IPS-20b (cell line): ENCODE data around the gene INPP5D.
"Not testable (repeated sequence)": the region's sequence is repeated elsewhere in the genome, so short reads cannot be mapped to it uniquely, and the experiment has no call there.

Experiments used
- H3K27ac ChIP-seq: one replicate; pipeline ENCODE4 v1.5.1; 2013; ENCODE audit warnings: low read length
- H3K27me3 ChIP-seq: 2 replicates; pipeline ENCODE4 v1.6.1; 2013; ENCODE audit warnings: mild to moderate bottlenecking, low read length, inconsistent platforms; ENCODE audit not compliant: insufficient read depth
- H3K36me3 ChIP-seq: 2 replicates; pipeline ENCODE4 v1.6.1; 2013; ENCODE audit warnings: low read depth, mild to moderate bottlenecking, inconsistent platforms, low read length, moderate library complexity; ENCODE audit not compliant: insufficient read depth
- H3K4me1 ChIP-seq: 2 replicates; pipeline ENCODE4 v1.6.1; 2013; ENCODE audit warnings: mild to moderate bottlenecking, control low read depth, inconsistent platforms, low read length, moderate library complexity; ENCODE audit not compliant: insufficient read depth
- H3K4me3 ChIP-seq: 2 replicates; pipeline ENCODE4 v1.5.1; 2013; ENCODE audit warnings: mild to moderate bottlenecking, low read length, inconsistent platforms
- H3K9ac ChIP-seq: 2 replicates; pipeline ENCODE4 v1.6.1; 2013; ENCODE audit warnings: low read depth, mild to moderate bottlenecking, inconsistent platforms, low read length, moderate library complexity
- H3K9me3 ChIP-seq: 2 replicates; pipeline ENCODE4 v1.6.1; 2013; ENCODE audit warnings: mild to moderate bottlenecking, low read depth, low read length, inconsistent platforms; ENCODE audit not compliant: insufficient read depth

The INPP5D gene

GRCh38 chr2:233183869-233184418 is 123.8 kb downstream of the INPP5D start:
- Histone ChIP-seq H3K4me1 (no peaks in the 10 kb centered on the region), H3K27me3 (no peaks in the 10 kb centered on the region), H3K9me3 (peaks cover 5% of the 10 kb centered on the region; the same call in 1 of the 2 replicates), H3K4me3 (no peak overlapping the region), H3K27ac (no peak overlapping the region), H3K9ac (no peak overlapping the region), H3K36me3 (peaks cover 6% of the 10 kb centered on the region; the same call in 1 of the 2 replicates)

GRCh38 chr2:233184669-233185068 is 124.5 kb downstream of the INPP5D start:
- Histone ChIP-seq H3K9me3 (peaks cover 5% of the 10 kb centered on the region; the same call in 1 of the 2 replicates), H3K4me3 (no peak overlapping the region), H3K36me3 (peaks cover 6% of the 10 kb centered on the region; the same call in 1 of the 2 replicates), H3K9ac (no peak overlapping the region), H3K27ac (no peak overlapping the region), H3K4me1 (no peaks in the 10 kb centered on the region), H3K27me3 (no peaks in the 10 kb centered on the region)

GRCh38 chr2:233185330-233185729 is 125.2 kb downstream of the INPP5D start:
- Histone ChIP-seq H3K27me3 (no peaks in the 10 kb centered on the region), H3K9ac (no peak overlapping the region), H3K9me3 (peaks cover under 1% of the 10 kb centered on the region; the same call in 1 of the 2 replicates)

GRCh38 chr2:233185963-233186362 is 125.8 kb downstream of the INPP5D start:
- H3K36me3 ChIP-seq, result peaks cover 6% of the 10 kb centered on the region; the same call in 1 of the 2 replicates
- no peak overlapping the region for H3K9ac ChIP-seq
- H3K27ac ChIP-seq, result no peak overlapping the region
- no peaks in the 10 kb centered on the region for H3K27me3 ChIP-seq
- H3K4me1 ChIP-seq, result no peaks in the 10 kb centered on the region
- no peaks in the 10 kb centered on the region for H3K9me3 ChIP-seq
- no peak overlapping the region for H3K4me3 ChIP-seq

More at GRCh38 chr2:233185330-233185729, 125.2 kb downstream of the INPP5D start:
- H3K36me3 ChIP-seq, result peaks cover 6% of the 10 kb centered on the region; the same call in 1 of the 2 replicates
- no peaks in the 10 kb centered on the region for H3K4me1 ChIP-seq
- no peak overlapping the region for H3K4me3 ChIP-seq
- no peak overlapping the region for H3K27ac ChIP-seq

- Histone ChIP-seq H3K27ac (no peak overlapping the region), H3K27me3 (no peaks in the 10 kb centered on the region), H3K9me3 (no peaks in the 10 kb centered on the region), H3K4me3 (no peak overlapping the region), H3K4me1 (no peaks in the 10 kb centered on the region), H3K36me3 (peaks cover 6% of the 10 kb centered on the region; the same call in 1 of the 2 replicates), H3K9ac (no peak overlapping the region)
Measured at GRCh38 chr2:233186851-233187250, 126.7 kb downstream of the INPP5D start.

- Histone ChIP-seq H3K36me3 (peaks cover 6% of the 10 kb centered on the region; the same call in 1 of the 2 replicates), H3K9ac (no peak overlapping the region; the same call in 1 of the 2 replicates), H3K4me3 (no peak overlapping the region), H3K27ac (no peak overlapping the region), H3K27me3 (no peaks in the 10 kb centered on the region), H3K9me3 (no peaks in the 10 kb centered on the region), H3K4me1 (no peaks in the 10 kb centered on the region)
Measured at GRCh38 chr2:233189025-233189424, 128.9 kb downstream of the INPP5D start.

- H3K9me3 ChIP-seq, H3K4me1 ChIP-seq, H3K4me3 ChIP-seq, H3K9ac ChIP-seq, H3K27ac ChIP-seq, H3K36me3 ChIP-seq, H3K27me3 ChIP-seq: not testable (repeated sequence)
Measured at GRCh38 chr2:233191016-233191415, 130.9 kb downstream of the INPP5D start.

- Histone ChIP-seq H3K9me3 (no peaks in the 10 kb centered on the region), H3K27ac (no peak overlapping the region), H3K36me3 (no peaks in the 10 kb centered on the region), H3K27me3 (no peaks in the 10 kb centered on the region), H3K9ac (no peak overlapping the region), H3K4me1 (no peaks in the 10 kb centered on the region), H3K4me3 (no peak overlapping the region)
Measured at GRCh38 chr2:233193738-233194137, 133.6 kb downstream of the INPP5D start.

- Histone ChIP-seq H3K9ac (no peak overlapping the region), H3K27ac (no peak overlapping the region), H3K4me3 (no peak overlapping the region), H3K4me1 (no peaks in the 10 kb centered on the region), H3K27me3 (no peaks in the 10 kb centered on the region), H3K36me3 (no peaks in the 10 kb centered on the region), H3K9me3 (no peaks in the 10 kb centered on the region)
Measured at GRCh38 chr2:233195027-233195426, 134.9 kb downstream of the INPP5D start.

- H3K4me1 ChIP-seq, result no peaks in the 10 kb centered on the region
- no peaks in the 10 kb centered on the region for H3K36me3 ChIP-seq
- H3K9ac ChIP-seq, result no peak overlapping the region
- H3K27ac ChIP-seq, result no peak overlapping the region
- H3K9me3 ChIP-seq, result no peaks in the 10 kb centered on the region
- H3K4me3 ChIP-seq, result no peak overlapping the region
- peaks cover 5% of the 10 kb centered on the region for H3K27me3 ChIP-seq
Measured at GRCh38 chr2:233197022-233197421, 136.9 kb downstream of the INPP5D start.

GRCh38 chr2:233198026-233198425 is 137.9 kb downstream of the INPP5D start:
- Histone ChIP-seq H3K4me1 (no peaks in the 10 kb centered on the region), H3K9ac (no peak overlapping the region), H3K9me3 (no peaks in the 10 kb centered on the region), H3K27me3 (peaks cover 14% of the 10 kb centered on the region), H3K36me3 (no peaks in the 10 kb centered on the region), H3K27ac (no peak overlapping the region), H3K4me3 (no peak overlapping the region)

GRCh38 chr2:233199870-233200269 is 139.7 kb downstream of the INPP5D start:
- peaks cover 16% of the 10 kb centered on the region for H3K27me3 ChIP-seq
- H3K4me1 ChIP-seq, result no peaks in the 10 kb centered on the region
- H3K9ac ChIP-seq, result no peak overlapping the region
- no peak overlapping the region for H3K27ac ChIP-seq
- H3K9me3 ChIP-seq, result no peaks in the 10 kb centered on the region
- H3K36me3 ChIP-seq, result no peaks in the 10 kb centered on the region
- no peak overlapping the region for H3K4me3 ChIP-seq
